Colon (tissue), 2 donors: ENCODE measurements around the gene OSBPL2.

Experiments
- FAIRE-seq: peaks from 2 replicates; lab custom pipeline; 2012; peaks lifted over from hg19 to GRCh38; lab: Jason Lieb, UNC
- donor health status: control.
- donor health status: control.

Gene OSBPL2

GRCh38 chr20:62237801-62238568 lies at the start of gene OSBPL2:
OSBPL2 (plus strand) TSS chr20:62238521; CDS start chr20:62256185, 17,664 bp downstream.
- peak; percentile 77 for FAIRE-seq

DNA sequence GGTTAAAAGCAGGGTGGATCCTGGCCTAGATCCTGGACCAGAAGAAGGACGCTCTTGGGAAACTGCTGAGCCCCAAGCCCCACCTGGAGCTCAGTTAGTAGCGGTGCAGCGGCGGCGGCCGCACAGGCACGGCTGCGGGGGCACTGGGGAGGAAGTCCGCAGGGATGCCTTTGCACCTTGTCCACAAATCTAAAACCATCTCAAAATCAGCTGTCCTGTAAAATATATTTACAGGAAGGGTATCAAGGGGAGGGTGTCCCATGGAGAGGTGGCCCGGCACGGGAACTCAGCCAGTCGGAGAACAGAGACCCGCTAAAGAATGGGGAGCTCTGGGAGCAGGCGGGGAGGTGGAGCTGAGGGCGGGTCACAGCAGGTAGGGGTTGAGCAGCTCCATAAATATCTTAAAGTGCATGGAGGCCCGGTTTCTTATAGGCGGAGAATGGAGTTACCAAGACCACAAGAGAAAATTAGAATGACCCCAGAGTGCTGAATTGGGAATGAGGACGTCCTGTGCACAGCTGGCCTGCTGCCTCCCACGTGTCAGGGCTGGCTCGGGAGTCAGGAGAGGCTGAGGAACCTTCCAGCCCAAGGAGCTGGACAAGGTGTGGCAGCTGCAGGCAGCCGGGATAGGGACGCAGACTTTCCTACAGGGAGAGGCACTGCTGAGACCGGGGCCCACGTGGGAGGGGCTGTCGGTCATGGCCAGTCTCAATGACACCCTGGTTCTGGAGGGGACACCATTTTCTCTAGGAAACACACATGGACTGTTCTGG lies 47.5 kb upstream of the OSBPL2 start:
- no peak for FAIRE-seq

- no peak for FAIRE-seq
Measured at GRCh38 chr20:62191781-62192559, 46.4 kb upstream of the OSBPL2 start.

DNA sequence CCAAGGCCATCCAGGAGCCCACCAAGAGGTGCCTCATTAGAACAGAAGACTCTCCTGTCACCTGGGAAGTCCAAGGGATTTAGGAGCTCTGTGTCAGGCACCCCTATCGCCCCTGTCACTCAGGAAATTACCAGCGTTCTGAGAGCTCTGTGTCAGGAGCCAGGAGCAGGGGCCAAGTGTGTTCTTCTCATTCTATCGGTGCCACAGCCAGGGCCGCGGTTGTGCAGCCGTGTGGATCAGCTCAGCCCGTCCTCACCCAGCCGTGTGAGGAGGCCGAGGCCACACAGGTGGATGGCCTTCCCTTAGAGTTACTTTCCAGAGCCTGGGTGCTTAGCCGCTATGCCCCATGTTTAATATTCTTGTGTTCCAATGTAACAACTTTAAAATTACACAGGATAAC lies 45.7 kb upstream of the OSBPL2 start:
- FAIRE-seq: no peak

- FAIRE-seq: no peak
Measured at GRCh38 chr20:62193079-62194025, 45.0 kb upstream of the OSBPL2 start.

DNA sequence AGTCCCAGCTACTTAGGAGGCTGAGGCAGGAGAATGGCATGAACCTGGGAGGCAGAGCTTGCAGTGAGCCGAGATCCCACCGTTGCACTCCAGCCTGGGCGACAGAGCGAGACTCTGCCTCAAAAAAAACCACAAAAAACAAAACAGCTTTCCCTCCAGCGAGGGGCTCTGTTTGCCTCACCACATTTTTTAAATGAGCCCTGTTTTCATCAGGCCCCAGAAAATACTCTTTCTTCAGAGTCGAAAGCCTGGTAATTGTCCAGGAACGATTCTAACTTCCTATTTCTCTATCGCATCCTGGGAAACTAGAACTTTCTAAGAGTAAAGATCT lies 43.3 kb upstream of the OSBPL2 start:
- no peak for FAIRE-seq

- no peak for FAIRE-seq
Measured at GRCh38 chr20:62195736-62196135, 42.6 kb upstream of the OSBPL2 start.

DNA sequence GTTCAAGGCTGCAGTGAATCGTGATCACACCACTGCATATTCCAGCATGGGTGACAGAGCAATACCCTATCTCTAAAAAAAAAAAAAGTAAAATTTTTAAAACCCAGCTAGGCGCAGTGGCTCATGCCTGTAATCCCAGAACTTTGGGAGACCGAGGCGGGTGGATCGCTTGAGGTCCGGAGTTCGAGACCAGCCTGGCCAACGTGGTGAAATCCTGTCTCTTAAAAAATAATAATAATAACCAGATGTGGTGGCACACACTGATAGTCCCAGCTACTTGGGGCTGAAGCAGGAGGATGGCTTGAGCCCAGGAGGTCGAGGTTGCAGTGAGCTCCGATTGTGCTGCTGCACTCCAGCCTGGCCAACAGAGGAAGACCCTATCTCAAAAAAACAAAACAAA lies 42.0 kb upstream of the OSBPL2 start:
- no peak for FAIRE-seq

GRCh38 chr20:62197311-62197710 lies 41.0 kb upstream of the OSBPL2 start:
- no peak for FAIRE-seq

- FAIRE-seq: no peak
Measured at GRCh38 chr20:62197801-62198200, 40.5 kb upstream of the OSBPL2 start.

DNA sequence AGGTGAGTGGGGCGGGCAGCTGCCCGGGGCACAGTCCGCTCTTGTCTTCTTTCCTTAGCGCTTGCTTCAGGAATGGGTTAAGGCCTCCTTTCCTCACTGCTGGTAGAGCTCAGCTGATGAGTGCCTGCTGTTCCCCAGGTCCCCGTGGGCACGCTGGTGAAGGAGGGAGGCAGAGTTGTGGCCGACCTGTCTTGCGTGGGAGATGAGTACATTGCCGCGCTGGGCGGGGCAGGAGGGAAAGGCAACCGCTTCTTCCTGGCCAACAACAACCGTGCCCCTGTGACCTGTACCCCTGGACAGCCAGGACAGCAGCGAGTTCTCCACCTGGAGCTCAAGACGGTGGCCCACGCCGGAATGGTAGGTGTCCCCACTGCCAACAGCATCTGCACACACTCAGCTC lies 39.8 kb upstream of the OSBPL2 start:
- FAIRE-seq: no peak

GRCh38 chr20:62198931-62199330 lies 39.4 kb upstream of the OSBPL2 start:
- no peak for FAIRE-seq

DNA sequence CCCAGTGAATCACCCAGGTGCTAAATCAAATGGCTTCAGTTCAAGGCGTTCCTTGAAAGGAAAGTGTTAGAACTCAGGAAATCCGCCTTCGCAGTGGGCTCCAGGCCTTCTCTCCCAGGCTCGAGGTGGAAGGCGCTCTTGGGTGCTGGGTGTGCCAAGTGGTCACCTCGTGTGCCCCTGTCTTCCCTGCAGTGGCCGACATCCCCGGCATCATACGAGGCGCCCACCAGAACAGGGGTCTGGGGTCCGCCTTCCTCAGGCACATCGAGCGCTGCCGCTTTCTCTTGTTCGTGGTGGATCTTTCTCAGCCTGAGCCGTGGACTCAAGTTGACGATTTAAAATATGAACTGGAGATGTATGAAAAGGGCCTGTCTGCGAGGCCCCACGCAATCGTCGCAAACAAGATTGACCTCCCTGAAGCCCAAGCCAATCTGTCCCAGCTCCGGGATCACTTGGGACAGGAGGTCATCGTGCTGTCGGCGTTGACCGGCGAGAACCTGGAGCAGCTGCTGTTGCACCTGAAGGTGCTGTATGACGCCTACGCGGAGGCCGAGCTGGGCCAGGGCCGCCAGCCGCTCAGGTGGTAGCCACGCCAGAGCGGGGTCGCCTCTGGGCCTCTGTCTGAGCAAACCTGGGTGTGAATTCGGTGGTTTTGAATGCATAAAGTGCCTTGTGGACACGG lies 37.7 kb upstream of the OSBPL2 start:
- no peak for FAIRE-seq

DNA sequence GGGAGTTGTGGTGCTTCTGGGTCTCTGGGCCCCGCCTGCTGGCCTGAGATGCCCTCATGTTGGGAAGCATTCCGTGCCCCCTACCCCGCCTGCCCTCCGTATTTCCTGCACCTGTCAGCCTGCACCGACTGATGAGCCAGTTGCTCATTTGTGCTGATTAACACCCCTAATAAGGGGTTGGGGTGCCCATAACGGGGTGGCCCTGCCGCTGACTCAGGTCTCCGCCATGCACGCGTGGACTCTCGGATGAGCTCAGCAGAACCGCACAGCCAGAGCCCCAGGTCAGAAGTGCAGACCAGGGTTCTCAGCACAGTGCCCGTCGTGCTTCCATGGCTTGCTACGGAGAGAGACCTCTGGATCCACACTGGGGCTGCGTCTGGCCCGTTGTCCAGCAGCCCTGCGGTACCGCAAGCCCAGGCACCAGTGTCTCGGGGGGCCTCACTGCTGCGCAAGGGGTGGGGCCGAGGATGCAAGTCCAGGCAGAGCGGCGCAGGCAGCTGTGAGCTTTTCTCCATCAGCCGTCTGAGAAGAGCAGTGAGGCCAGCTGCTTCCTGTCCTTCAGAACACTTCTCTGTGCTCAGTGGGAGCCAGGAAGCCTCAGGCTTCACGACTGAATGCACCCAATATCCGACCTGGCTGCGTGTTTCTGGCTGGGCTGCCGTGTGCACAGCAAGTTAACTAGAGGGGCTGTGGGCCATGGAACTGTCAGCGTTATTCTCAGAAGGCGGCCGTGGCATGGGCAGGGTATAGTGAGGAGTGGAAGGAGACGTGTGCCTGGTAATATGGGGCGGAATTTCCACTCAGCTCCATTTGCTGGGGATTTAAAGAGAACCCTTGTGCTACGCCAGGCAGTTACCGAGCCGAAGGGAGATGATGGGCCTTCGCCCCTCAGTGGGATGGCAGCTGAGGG lies 36.9 kb upstream of the OSBPL2 start:
- FAIRE-seq: no peak

- FAIRE-seq: no peak
Measured at GRCh38 chr20:62202083-62202395, 36.3 kb upstream of the OSBPL2 start.

- no peak for FAIRE-seq
Measured at GRCh38 chr20:62202676-62203377, 35.5 kb upstream of the OSBPL2 start.

DNA sequence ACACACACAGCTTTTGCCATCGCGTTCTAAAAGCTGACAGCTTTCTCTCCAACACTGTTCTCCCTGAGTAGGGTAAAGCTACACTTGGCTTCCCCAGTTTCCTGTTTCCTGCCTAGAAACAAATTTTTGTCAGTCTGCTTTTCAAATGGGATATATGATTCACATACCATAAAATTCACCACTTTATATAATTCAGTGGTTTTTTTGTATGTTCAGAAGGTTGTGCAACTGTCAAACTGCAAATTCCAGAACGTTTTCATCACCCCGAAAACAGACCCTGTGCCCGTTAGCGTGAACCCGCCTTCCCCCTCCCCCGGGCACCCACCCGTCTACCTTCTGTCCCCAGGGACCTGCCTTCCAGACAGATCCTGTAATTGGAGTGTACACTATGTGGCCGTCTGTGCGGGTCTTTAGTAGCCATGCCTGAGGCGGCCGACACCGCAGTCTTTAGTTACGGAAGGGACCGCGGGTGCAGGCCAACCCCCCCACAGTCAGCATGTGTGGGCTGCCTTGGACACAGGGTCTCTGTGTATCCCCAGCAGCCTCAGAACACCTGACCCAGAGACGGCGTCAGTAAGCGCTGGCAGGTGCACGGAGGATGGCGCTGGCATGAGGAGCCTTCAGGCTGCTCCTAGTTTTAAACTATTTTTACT lies 34.8 kb upstream of the OSBPL2 start:
- no peak for FAIRE-seq

- no peak for FAIRE-seq
Measured at GRCh38 chr20:62205618-62206387, 32.5 kb upstream of the OSBPL2 start.
